K562 (cell line): ENCODE results near the gene SRRD. TPM values are rescaled to one million over a fixed set of nuclear protein-coding genes. Genes with fewer than 3 reads are reported as not detected.

Experiments used
- ATAC-seq: fragments of 200-7000 bp; cut with Tn5 transposase; 3 replicates; pipeline ENCODE4 v1.9.1; 2020; ENCODE audit warnings: moderate library complexity
- BruUV-seq: library from RNA; stranded (reverse); fragments of 400-500 nt; replicated peaks from 2 replicates; lab custom pipeline; 2021; lab: Mats Ljungman, UMichigan
- CTCF ChIA-PET: fragments of 300-600 bp; formaldehyde crosslinking; extraction: SDS; loops from one replicate; lab custom pipeline; 2021; ENCODE audit warnings: low intra/inter-chr PET ratio; lab: Yijun Ruan, JAX
- POLR2A ChIA-PET: fragments of 300-600, 350-650 bp; sonication (Branson Sonifier 250); formaldehyde crosslinking; extraction: SDS; loops from one replicate; lab custom pipeline; 2021; ENCODE audit warnings: antibody characterized with exemption, inconsistent platforms; lab: Yijun Ruan, JAX
- DNase-seq, 4 experiments: peaks; one replicate each; pipeline versions ENCODE4 v3.0.0 to v3.0.0-alpha.2; 2011 to 2018; ENCODE audit warnings: low spot score in 3 of 4, mixed read lengths in 3 of 4; ENCODE audit errors: extremely low read depth in 1 of 4
- FAIRE-seq: peaks from 2 replicates; lab custom pipeline; 2011; peaks lifted over from hg19 to GRCh38; lab: Jason Lieb, UNC
- H2AFZ ChIP-seq: 2 replicates; pipeline ENCODE4 v1.6.0; 2011; ENCODE audit warnings: low read depth, low read length, control low read depth, inconsistent platforms
- H3K27ac ChIP-seq: fragments of 200-600 bp; 3 replicates; pipeline ENCODE4 v1.8.0; 2011; ENCODE audit warnings: low read depth, mild to moderate bottlenecking, control low read depth, inconsistent platforms, low read length, moderate library complexity, mixed read lengths; ENCODE audit errors: extremely low read depth
- H3K27me3 ChIP-seq, 2 experiments: fragments of 300-600 bp in 1 of 2; 2 replicates in 1 of 2; 3 replicates in 1 of 2; pipeline versions ENCODE4 v1.6.0 to v1.8.0; 2011; ENCODE audit warnings: inconsistent platforms in 2 of 2, low read length in 2 of 2, mild to moderate bottlenecking in 1 of 2, mixed read lengths in 1 of 2, moderate library complexity in 1 of 2; ENCODE audit not compliant: control insufficient read depth in 2 of 2, insufficient read depth in 2 of 2
- H3K36me3 ChIP-seq: fragments of 300-600 bp; 3 replicates; pipeline ENCODE4 v1.8.0; 2011; ENCODE audit warnings: mild to moderate bottlenecking, low read length, inconsistent platforms; ENCODE audit not compliant: control insufficient read depth, insufficient read depth
- H3K4me1 ChIP-seq, 2 experiments: fragments of 200-600 bp in 1 of 2; replicated peaks in 1 of 2; 2 replicates in 1 of 2; 3 replicates in 1 of 2; pipeline versions ENCODE4 v1.5.1 to v1.8.0; 2011; ENCODE audit warnings: inconsistent platforms in 2 of 2, low read length in 2 of 2, mild to moderate bottlenecking in 1 of 2, mixed read lengths in 1 of 2, moderate library complexity in 1 of 2; ENCODE audit not compliant: control insufficient read depth in 2 of 2, insufficient read depth in 2 of 2
- H3K4me2 ChIP-seq: 2 replicates; pipeline ENCODE4 v1.6.1; 2011; ENCODE audit warnings: low read length, control low read depth, inconsistent platforms, mixed read lengths; ENCODE audit not compliant: insufficient read depth
- H3K4me3 ChIP-seq: fragments of 200-600 bp; sonication (generic), shearing (Covaris generic); 2 replicates; pipeline ENCODE4 v1.5.1; 2016; ENCODE audit warnings: control low read depth, inconsistent platforms
- H3K79me2 ChIP-seq: fragments of 200-600 bp; 3 replicates; pipeline ENCODE4 v1.8.0; 2011; ENCODE audit warnings: low read length, inconsistent platforms; ENCODE audit not compliant: control insufficient read depth, insufficient read depth
- H3K9ac ChIP-seq, 2 experiments: 2 replicates each; pipeline versions ENCODE4 v1.6.0 to v1.6.1; 2011; ENCODE audit warnings: low read depth in 2 of 2, low read length in 2 of 2, control low read depth in 1 of 2, inconsistent platforms in 1 of 2, mild to moderate bottlenecking in 1 of 2, mixed read lengths in 1 of 2; ENCODE audit not compliant: insufficient read depth in 1 of 2
- H3K9me1 ChIP-seq: one replicate; pipeline ENCODE4 v1.6.0; 2011; ENCODE audit warnings: inconsistent platforms, mild to moderate bottlenecking, low read length, moderate library complexity; ENCODE audit not compliant: control insufficient read depth, insufficient read depth
- H3K9me3 ChIP-seq: replicated peaks from 2 replicates; pipeline ENCODE4 v1.5.1; 2011; ENCODE audit warnings: low read depth, low read length, inconsistent platforms; ENCODE audit not compliant: control insufficient read depth, insufficient read depth
- H4K20me1 ChIP-seq: replicated peaks from 2 replicates; pipeline ENCODE4 v1.6.1; 2011; ENCODE audit warnings: low read length, inconsistent platforms, mixed read lengths; ENCODE audit not compliant: control insufficient read depth, insufficient read depth
- ESRRB ChIP-seq: fragments of 250-450 bp; sonication (Bioruptor Pico); IDR thresholded peaks from 2 replicates; pipeline ENCODE4 v1.5.0; 2020; ENCODE audit warnings: mild to moderate bottlenecking, moderate library complexity, borderline replicate concordance
- HMG20B ChIP-seq: fragments of 250-450 bp; sonication (Bioruptor Pico); IDR thresholded peaks from 2 replicates; pipeline ENCODE4 v1.5.0; 2021; ENCODE audit warnings: mild to moderate bottlenecking
- MEF2A ChIP-seq: IDR thresholded peaks from 2 replicates; pipeline ENCODE4 v1.6.1; 2011; ENCODE audit warnings: low read depth, mild to moderate bottlenecking, low read length, moderate library complexity; ENCODE audit not compliant: control insufficient read depth
- NCOA2 ChIP-seq, 2 experiments: fragments of 450-650 bp; IDR thresholded peaks; 2 replicates each; pipeline ENCODE4 v1.6.1; 2018; ENCODE audit warnings: mild to moderate bottlenecking in 2 of 2, moderate library complexity in 1 of 2; ENCODE audit not compliant: partially characterized antibody in 2 of 2
- POU5F1 ChIP-seq: fragments of 150-350 bp; IDR thresholded peaks from 2 replicates; pipeline ENCODE4 v1.6.1; 2014; ENCODE audit warnings: borderline replicate concordance, low read length, low read depth, mild to moderate bottlenecking; ENCODE audit not compliant: partially characterized antibody
- RBM15 ChIP-seq: fragments of 200-400 bp; formaldehyde crosslinking; IDR thresholded peaks from 2 replicates; pipeline ENCODE4 v1.6.1; 2018; ENCODE audit warnings: mild to moderate bottlenecking, low read length, moderate library complexity; ENCODE audit not compliant: insufficient read depth
- RBM17 ChIP-seq: fragments of 200-400 bp; formaldehyde crosslinking; IDR thresholded peaks from 2 replicates; pipeline ENCODE4 v1.6.1; 2017; ENCODE audit warnings: low read depth, mild to moderate bottlenecking, low read length, borderline replicate concordance
- STAT5A ChIP-seq: IDR thresholded peaks from 2 replicates; pipeline ENCODE4 v1.6.1; 2012; ENCODE audit warnings: low read length, inconsistent platforms, borderline replicate concordance
- ZBTB1 ChIP-seq: sonication (generic); formaldehyde crosslinking; IDR thresholded peaks from 2 replicates; pipeline ENCODE4 v1.8.1; 2023; ENCODE audit warnings: missing genetic modification reagents, low read depth, mild to moderate bottlenecking, borderline replicate concordance
- ZBTB2 ChIP-seq: fragments of 450-650 bp; IDR thresholded peaks from 2 replicates; pipeline ENCODE4 v1.6.1; 2016; ENCODE audit warnings: antibody characterized with exemption
- ZNF586 ChIP-seq: fragments of 450-650 bp; formaldehyde crosslinking; conservative IDR thresholded peaks from 2 replicates; pipeline ENCODE4 v1.4.0; 2020; ENCODE audit warnings: mild to moderate bottlenecking, moderate library complexity
- WGBS: fragments of 100-300 bp; shearing (Covaris generic); methylation state at CpG from one replicate; pipeline ENCODE4 v1.1.6; 2016; ENCODE audit warnings: low coverage, mixed read lengths; ENCODE audit not compliant: insufficient coverage; ENCODE audit errors: missing lambda C conversion rate; 5-methylcytosine and 5-hydroxymethylcytosine counted together
- in situ Hi-C: fragments of 300-500 bp; cut with MboI; formaldehyde crosslinking; loops from 4 replicates; pipeline ENCODE4 v1.15.0; 2018; ENCODE audit warnings: inconsistent platforms, mixed read lengths
- intact Hi-C: fragments of 100-400 bp; cut with micrococcal nuclease; formaldehyde crosslinking; loops from 2 replicates; pipeline ENCODE4 v1.14.2; 2022
- polyA plus RNA-seq, 8 experiments: library from polyadenylated mRNA; depleted of rRNA in 4 of 8; stranded (reverse) in 5 of 8; unstranded in 3 of 8; fragments of >200 nt; fragmentation: Nextera tagmentation in 2 of 8; fragmentation: Illumina TruSeq in 1 of 8; extraction: Ambion mirVana in 2 of 8; extraction: Trizol in 1 of 8; gene quantifications; 2 replicates each; pipeline versions ENCODE4 v1.2.1 to v1.2.3, GENCODE V29; 2011 to 2014; ENCODE audit warnings: inconsistent platforms in 1 of 8, missing spikeins in 1 of 8
- total RNA-seq, 7 experiments: library from RNA; depleted of rRNA in 6 of 7; stranded (reverse); fragments of >200 nt in 6 of 7; fragmentation: Illumina TruSeq in 2 of 7; extraction: Trizol in 2 of 7; gene quantifications; 2 replicates each; pipeline versions ENCODE4 v1.2.1 to v1.2.3, GENCODE V29; 2011 to 2021; ENCODE audit warnings: low replicate concordance in 1 of 7

SRRD gene
- total and polyA plus RNA-seq, 9 of the 15 experiments (the other 6 are each of a cell fraction or from before 2014, with no cell fraction given) = 4.9 to 59.4 (median 34.4) TPM

- POLR2A ChIA-PET = interaction anchor here (0.5 kb wide), 1 partner anchor 50 kb away, joined by 3 read pairs; no protein-coding TSS in a partner anchor
- peaks cover 92% of the 10 kb centered on the region; the same call in 2 of the 3 replicates for H3K36me3 ChIP-seq
Measured at GRCh38 chr22:26462641-26463040, 21.0 kb upstream of the SRRD start.

More at GRCh38 chr22:26462641-26463040, 21.0 kb upstream of the SRRD start:
- BruUV-seq = no TSS peak
- Histone ChIP-seq H3K27me3 (no peaks in the 10 kb centered on the region), H3K4me1 (peaks cover 0 to 5% of the 10 kb centered on the region in 2 experiments; a peak in 3 of 5 replicates), H3K9ac (no peak overlapping the region), H3K27ac (no peak overlapping the region), H3K79me2 (peaks cover 11% of the 10 kb centered on the region; the same call in 1 of the 3 replicates), H3K4me3 (no peak overlapping the region), H3K9me1 (no peaks in the 10 kb centered on the region), H3K9me3 (no peaks in the 10 kb centered on the region), H2AFZ (no peak overlapping the region), H4K20me1 (no peaks in the 10 kb centered on the region; the same call in 1 of the 2 replicates), H3K4me2 (no peak overlapping the region)
- intact Hi-C loops (no loop called here), in situ Hi-C loops (loop anchor here (5.0 kb wide), 1 partner anchor 60 kb away; no protein-coding TSS in a partner anchor)
- 59% methylated on average over 3 of the region's 3 CpGs for WGBS
- no peak for ATAC-seq
- no peak for DNase-seq
- TF ChIP-seq RBM17 = no peak
- no peak for TF ChIP-seq ZBTB2
- no peak for TF ChIP-seq NCOA2 (IDR thresholded peaks at IDR 0.05; ENCODE audit: partially characterized antibody in 2 of 2)
- TF ChIP-seq ZBTB1 = no peak
- no peak for TF ChIP-seq MEF2A
- TF ChIP-seq HMG20B = no peak
- no peak for TF ChIP-seq STAT5A
- TF ChIP-seq RBM15 = no peak
- TF ChIP-seq ZNF586 = no peak
- no peak for TF ChIP-seq POU5F1
- TF ChIP-seq ESRRB (CRISPR knock-in tag) = no peak
- no peak for FAIRE-seq
- CTCF ChIA-PET = no interaction called here
